GM19452 (cell line): ENCODE data around the gene SHTN1.

Experiments used
- ATAC-seq: cut with Tn5 transposase; IDR thresholded peaks from one replicate; pipeline ENCODE4 v1.9.1; 2021; ENCODE audit not compliant: unreplicated experiment

Gene SHTN1

DNA sequence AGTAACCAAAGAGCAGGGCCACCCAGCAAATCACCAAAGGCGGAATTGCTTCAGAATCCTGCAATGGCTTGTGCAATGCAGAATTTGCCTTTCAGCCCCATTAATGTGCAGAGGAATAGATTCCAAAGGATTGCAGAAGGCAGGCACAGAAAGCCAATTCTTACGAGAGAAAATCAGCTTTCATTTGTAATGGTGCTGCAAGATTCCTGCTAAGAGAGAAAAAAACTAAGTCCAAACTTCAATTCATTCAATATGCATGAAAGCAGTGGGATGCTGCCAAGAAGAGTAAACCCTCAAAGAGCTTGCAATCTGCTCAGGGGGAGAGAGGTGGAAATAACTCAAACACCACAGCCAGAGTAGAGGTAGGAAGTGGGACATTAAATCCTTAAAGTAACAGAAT lies 85.3 kb downstream of the SHTN1 start:
- no peak for ATAC-seq

DNA sequence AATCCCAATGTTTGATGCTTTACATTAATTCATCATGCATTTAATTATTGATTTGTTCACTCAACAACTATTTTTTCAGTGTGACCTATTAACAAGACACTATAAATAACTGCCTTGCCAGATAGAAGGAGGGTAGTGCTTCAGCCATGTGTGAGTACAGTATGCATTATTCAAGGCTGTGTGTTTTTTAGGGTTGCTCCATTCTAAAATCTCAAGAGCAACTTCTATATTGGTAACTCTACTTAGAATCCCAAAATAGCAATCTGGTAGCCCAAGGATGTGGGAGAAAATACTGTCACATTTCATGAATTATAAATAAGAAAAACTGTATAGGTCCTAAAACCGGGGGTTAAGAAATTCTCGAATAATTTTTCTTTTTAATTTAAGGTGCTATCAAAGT lies 85.8 kb downstream of the SHTN1 start:
- ATAC-seq: no peak

GRCh38 chr10:116918583-116918982 lies 86.4 kb downstream of the SHTN1 start:
- no peak for ATAC-seq

- ATAC-seq: no peak
These were observed 87.5 kb downstream of the SHTN1 start for GRCh38 chr10:116917481-116917880.

- no peak for ATAC-seq
These were observed 89.6 kb downstream of the SHTN1 start for GRCh38 chr10:116915340-116915739.

DNA sequence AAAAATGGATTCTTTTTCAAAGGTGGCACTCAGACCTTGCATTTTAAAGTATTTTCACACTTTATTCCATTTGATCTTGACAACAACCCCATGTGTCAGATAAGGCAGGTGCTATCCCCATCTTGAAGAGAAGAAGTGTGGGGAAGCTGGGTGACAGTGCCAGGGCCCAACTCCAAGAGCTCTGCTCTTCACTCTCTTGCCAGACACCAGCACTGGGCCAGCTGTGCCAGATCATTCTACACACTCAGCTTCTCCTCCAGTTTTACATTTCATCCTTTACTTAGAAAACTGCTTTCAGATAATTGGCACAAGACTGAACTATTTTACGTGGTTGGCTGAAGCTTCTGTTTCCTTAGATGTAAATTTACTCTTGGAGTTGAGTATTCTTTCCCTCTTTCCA lies 91.3 kb downstream of the SHTN1 start:
- no peak for ATAC-seq

DNA sequence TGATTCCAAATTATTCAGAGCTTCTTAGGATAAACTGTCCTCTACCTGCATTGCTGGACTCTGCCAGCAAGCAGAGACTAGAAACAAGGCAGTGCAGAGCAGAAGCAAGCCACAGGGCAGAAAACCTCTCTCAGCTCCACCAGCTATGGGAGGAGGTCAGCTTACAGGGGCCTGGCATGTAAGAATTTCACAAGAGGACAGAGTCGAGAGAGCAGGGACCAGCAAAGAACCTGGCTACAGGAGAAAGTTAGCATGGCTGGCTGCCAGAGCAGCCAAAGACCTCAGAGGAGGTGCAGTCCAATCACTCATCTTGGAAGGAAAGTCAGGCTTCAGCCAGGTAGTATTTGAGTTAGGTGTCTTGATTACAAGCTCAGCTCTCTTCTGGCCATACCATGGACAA lies 92.8 kb downstream of the SHTN1 start:
- no peak for ATAC-seq

- no peak for ATAC-seq
These were observed 94.1 kb downstream of the SHTN1 start for GRCh38 chr10:116910910-116911309.

DNA sequence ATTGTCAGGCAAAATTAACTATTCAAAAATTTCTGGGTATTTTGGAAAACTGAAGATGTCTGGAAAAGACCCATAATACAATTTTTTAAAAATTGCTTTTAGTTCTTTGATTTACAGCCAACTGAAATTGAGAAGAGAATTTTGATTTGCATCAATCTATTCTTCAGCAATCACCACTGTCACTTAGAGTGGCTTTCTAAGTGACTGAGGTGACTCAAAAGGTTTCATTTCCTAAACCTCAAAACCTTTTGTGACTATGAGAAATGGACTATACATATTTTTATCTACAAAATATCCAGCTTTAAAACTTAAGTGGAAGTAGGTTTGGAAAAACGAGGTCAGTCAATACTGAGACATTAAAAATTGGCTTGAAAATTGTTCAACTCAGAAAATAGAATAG lies 95.7 kb downstream of the SHTN1 start:
- ATAC-seq: no peak

- no peak for ATAC-seq
These were observed 97.6 kb downstream of the SHTN1 start for GRCh38 chr10:116907245-116907987.

DNA sequence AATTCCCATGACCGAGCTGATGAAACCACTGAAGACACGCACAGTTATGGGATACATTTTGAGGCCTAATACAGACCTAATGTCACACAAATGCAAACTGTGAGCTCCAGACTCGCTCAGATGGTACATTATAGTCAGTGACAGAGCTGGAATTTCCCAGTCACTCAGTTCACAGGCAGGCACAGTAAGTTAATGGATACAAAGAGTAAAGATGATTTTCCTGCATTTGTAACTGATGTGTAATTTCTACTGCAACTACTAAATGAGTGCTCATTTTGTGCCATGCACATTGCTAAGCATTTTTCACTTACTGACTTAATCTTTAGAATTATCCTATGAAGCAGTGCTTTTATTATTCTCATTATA lies 99.2 kb downstream of the SHTN1 start:
- ATAC-seq: no peak

DNA sequence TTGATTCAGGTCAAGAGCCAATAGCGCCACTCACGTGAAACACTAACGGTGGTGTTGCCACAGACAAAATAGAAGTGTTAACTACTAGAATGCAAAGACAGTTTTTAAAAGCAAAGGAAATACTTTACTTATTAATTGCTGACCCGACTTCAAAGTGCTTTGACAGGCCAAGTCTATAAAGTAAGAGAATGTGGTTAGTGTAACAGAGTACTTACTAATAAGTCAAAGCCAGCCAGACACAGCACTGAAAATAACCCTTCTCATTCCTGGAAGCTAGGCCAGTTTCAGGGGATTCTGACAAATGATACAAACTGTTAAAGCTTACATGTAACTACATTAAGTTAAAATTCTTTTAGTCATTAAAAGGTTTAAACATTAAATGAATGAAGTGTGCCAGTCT lies 105.4 kb downstream of the SHTN1 start:
- no peak for ATAC-seq

DNA sequence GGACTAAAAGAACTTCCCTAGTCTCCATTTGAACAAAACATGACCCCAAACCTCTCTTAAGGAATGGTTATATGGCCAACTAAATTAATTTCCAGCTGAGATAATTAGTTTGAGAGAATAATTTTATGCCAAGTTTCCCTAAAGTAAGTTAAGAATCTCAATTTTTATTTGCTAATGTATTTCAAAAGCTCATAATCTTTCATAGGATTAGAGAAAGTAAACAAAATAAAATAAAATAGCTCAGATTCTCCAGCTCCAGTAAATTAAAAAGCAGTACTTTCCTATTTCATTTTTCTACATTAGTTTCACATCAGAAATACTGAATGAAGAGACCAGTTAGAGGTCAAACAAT lies 111.3 kb downstream of the SHTN1 start:
- no peak for ATAC-seq

GRCh38 chr10:116892907-116893685 lies 111.9 kb downstream of the SHTN1 start:
- ATAC-seq: no peak

DNA sequence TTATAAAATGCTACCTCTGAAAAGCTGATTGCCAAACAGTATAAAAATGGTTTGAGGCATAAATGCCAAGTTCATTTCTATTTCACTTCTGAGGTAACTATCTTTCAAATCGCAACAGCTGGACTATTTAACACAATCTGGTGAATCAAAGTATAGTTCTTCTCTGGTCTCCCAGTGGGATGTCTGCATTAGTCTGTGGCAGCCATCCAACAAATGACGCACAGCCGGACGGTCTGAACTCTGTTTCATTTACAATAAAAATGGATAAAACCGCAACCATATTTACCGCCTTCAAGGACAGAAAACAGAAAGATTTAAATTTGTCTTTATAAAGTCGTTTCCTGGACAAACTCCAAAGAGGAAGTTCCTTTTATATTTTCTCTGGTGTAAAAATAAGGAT lies 113.8 kb downstream of the SHTN1 start:
- no peak for ATAC-seq

DNA sequence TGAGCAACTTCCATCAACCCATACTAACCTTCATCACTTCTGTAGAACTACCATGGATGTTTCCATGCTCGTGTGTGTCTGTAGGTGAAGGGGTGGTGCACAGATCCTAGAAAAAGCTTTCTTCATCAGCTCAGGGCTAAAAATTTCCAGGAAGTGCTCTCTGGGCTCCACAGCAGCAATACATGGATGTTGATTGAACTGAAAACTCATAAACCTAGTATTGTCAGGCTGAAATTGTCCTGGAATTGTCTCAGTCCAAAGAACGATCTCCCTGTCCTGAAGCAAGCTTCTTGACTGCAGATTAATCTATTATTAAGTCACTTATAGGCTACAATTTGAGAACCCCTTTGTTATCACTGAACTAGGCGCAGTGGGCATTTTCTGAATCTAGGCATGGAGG lies 115.9 kb downstream of the SHTN1 start:
- no peak for ATAC-seq

- no peak for ATAC-seq
These were observed 116.5 kb downstream of the SHTN1 start for GRCh38 chr10:116888380-116889055.

GRCh38 chr10:116886772-116887171 lies 118.2 kb downstream of the SHTN1 start:
- no peak for ATAC-seq

DNA sequence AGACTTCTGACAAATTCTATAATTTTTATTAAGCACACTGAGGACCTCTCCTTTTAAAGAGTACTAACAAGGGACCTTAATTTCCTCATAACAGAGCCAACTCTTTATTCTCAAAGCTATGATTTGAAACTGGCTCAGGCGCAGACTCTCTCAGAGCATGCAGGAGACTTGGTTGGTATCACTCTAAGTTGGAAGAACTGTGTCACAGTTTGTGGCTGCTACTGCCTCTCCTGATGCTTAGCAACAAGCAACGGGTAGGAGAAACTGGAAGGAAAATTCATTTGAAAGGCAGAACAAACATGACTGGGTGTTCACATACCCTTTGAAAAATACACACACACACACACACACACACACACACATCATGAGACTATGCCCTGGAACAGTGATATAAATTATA lies 122.3 kb downstream of the SHTN1 start:
- no peak for ATAC-seq

- ATAC-seq: no peak
These were observed 124.1 kb downstream of the SHTN1 start for GRCh38 chr10:116880716-116881482.

DNA sequence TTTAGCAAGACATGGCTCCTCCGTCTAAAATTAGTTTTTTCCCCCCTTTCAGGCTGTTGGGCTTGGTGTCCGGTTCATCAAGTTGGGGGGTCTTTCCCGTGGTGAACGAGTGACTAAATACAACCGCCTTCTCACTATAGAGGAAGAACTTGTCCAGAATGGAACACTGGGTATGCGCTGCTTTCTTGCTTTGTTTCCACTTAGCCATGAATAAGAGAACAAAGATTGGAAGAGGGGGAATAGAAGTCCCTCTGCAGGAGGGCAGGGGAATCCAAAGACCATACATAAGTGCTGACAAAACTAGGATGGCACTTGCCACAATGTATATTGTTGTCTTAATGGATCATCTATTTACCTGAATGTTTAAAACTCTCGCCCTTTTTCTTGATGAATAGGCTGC lies 125.2 kb downstream of the SHTN1 start:
- ATAC-seq: no peak
